ENCODE data around the gene DOK5.

GRCh38 chr20:54491506-54491905 is 16.1 kb downstream of the DOK5 start:
- TF ChIP-seq CHD2 (IDR thresholded peaks at IDR 0.05; ENCODE audit: low read depth, low read length) (no peak), RFX1 (IDR thresholded peaks at IDR 0.05) (no peak), ZNF512 (tag; IDR thresholded peaks at IDR 0.05) (no peak), MAX (CRISPR knock-in tag; IDR thresholded peaks at IDR 0.05) (no peak), TBP (optimal IDR thresholded peaks at IDR 0.05; ENCODE audit: low read depth, low read length) (no peak), RCOR1 (IDR thresholded peaks at IDR 0.05; ENCODE audit: borderline replicate concordance in 1 of 2, low read depth in 2 of 2, low read length in 2 of 2) (no peak), ZHX1 (conservative IDR thresholded peaks at IDR 0.05; ENCODE audit: low read length) (no peak), HES1 (IDR thresholded peaks at IDR 0.05; ENCODE audit: low read depth) (no peak), PPARD (CRISPR knock-in tag; IDR thresholded peaks at IDR 0.05) (no peak), HDAC1 (IDR thresholded peaks at IDR 0.05) (no peak), EP300 (IDR thresholded peaks at IDR 0.05; ENCODE audit: low read length) (no peak), ELF1 (tag; IDR thresholded peaks at IDR 0.05) (no peak), POLR2A (conservative IDR thresholded peaks at IDR 0.05) (no peak)

All from K562 (cell line).